Left ventricle myocardium inferior (tissue), 1 donor: ENCODE measurements around the gene AKT1S1. TPM values are rescaled to one million over a fixed set of nuclear protein-coding genes. Genes with fewer than 3 reads are reported as not detected.

ENCODE experiments used
- DNase-seq: peaks from one replicate; pipeline ENCODE4 v3.0.0-alpha.2; 2020
- H3K27ac ChIP-seq: fragments of 200-600 bp; replicated peaks from 2 replicates; pipeline ENCODE4 v1.8.0; 2021
- H3K27me3 ChIP-seq: fragments of 200-600 bp; 2 replicates; pipeline ENCODE4 v1.8.0; 2021; ENCODE audit warnings: low read depth
- H3K36me3 ChIP-seq: fragments of 200-600 bp; 2 replicates; pipeline ENCODE4 v1.8.0; 2021
- H3K4me1 ChIP-seq: fragments of 200-600 bp; 2 replicates; pipeline ENCODE4 v1.8.0; 2021
- H3K4me3 ChIP-seq: fragments of 200-600 bp; 2 replicates; pipeline ENCODE4 v1.8.0; 2021; ENCODE audit warnings: mild to moderate bottlenecking, moderate library complexity
- H3K9me3 ChIP-seq: fragments of 200-600 bp; replicated peaks from 2 replicates; pipeline ENCODE4 v1.8.0; 2021
- intact Hi-C: fragments of 100-400 bp; cut with micrococcal nuclease; formaldehyde crosslinking; loops from one replicate; pipeline ENCODE4 v1.11.0; 2022
- total RNA-seq: library from RNA; stranded (reverse); fragmentation: NEBNext Ultra II Directional; extraction: Animal tissue kit (Norgen Biotek cat#: 25700); gene quantifications from one replicate; pipeline ENCODE4 v1.2.1, GENCODE V29; 2021
- TF ChIP-seq, protein P1 (sequence below): fragments of 200-600 bp; IDR thresholded peaks from 2 replicates; pipeline ENCODE4 v1.8.0; 2021; ENCODE audit warnings: antibody characterized with exemption, mild to moderate bottlenecking, borderline replicate concordance
- donor health status: DM: no; HTN: yes; CAD: no; lungs with severe emphysema.

AKT1S1 gene
- total RNA-seq, 1 donor from 2014 or later, result 36.0 TPM

DNA sequence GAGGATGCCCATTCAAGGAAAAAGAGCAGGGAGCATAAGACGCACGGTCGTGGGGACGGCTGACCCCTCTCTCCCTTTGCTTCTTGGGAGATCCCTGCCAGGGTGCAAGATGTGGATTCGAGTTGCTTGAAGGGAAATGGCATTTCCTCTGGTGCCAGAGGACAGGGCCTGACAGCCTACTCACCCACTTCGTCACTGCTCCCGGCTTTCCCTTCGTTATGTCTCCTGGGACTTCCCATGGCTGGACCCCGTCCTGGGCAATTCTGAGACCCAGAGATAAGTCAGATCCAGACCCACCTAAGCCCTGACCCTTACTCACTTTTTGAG, 1.6 kb upstream of the AKT1S1 start:
- peaks cover 53% of the 10 kb centered on the region for H3K36me3 ChIP-seq

DNA sequence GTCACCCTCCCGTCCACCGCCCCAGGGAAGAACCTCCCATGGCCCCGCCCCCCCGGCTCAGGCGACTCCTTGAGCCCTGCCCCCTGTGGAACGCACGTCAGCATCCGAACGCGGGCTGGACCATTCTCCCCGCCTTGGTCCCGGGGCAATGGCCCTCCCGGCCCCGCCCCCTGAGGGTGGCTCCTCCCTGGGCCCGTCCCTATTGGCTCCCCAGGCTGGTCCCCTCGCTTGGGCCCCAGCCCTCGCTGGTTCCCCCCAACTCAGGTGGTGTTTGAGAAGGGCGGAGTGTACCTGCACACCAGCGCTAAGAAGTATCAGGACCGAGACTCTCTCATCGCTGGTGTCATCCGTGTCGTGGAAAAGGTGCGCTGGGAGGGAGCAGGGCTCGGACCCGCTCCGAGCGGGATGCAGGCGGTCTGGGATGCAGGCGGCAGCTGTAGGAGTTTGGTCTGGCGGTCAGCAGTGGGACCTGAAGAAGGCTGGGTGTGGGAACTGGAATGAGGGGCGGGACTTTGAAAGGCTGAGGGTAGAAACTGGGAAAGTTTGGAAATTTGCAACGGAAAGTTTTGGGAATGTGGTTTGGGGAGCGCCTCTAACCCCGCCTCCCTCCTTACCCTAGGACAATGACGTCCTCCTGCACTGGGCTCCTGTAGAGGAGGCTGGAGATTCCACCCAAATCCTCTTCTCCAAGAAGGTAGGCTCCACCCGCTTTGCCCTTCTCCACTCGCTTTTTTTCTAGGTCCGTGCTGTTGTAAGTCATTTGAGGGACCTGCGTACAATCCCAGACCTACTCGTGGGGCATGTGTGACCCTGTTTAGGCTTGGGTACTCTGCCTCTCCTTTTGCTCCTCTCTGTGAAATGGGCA, 956 bp upstream of the AKT1S1 start:
- Histone ChIP-seq H3K9me3 (no peaks in the 10 kb centered on the region), H3K4me1 (peaks cover 47% of the 10 kb centered on the region), H3K27ac (peak overlapping the region; percentile 99), H3K4me3 (peak overlapping the region; percentile 94), H3K36me3 (peaks cover 47% of the 10 kb centered on the region), H3K27me3 (no peaks in the 10 kb centered on the region)
- intact Hi-C loops, result no loop called here
- peak; percentile 99 for DNase-seq
- TF ChIP-seq, protein P1, sequence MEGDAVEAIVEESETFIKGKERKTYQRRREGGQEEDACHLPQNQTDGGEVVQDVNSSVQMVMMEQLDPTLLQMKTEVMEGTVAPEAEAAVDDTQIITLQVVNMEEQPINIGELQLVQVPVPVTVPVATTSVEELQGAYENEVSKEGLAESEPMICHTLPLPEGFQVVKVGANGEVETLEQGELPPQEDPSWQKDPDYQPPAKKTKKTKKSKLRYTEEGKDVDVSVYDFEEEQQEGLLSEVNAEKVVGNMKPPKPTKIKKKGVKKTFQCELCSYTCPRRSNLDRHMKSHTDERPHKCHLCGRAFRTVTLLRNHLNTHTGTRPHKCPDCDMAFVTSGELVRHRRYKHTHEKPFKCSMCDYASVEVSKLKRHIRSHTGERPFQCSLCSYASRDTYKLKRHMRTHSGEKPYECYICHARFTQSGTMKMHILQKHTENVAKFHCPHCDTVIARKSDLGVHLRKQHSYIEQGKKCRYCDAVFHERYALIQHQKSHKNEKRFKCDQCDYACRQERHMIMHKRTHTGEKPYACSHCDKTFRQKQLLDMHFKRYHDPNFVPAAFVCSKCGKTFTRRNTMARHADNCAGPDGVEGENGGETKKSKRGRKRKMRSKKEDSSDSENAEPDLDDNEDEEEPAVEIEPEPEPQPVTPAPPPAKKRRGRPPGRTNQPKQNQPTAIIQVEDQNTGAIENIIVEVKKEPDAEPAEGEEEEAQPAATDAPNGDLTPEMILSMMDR, result no peak

More for the DNA sequence above, 1.6 kb upstream of the AKT1S1 start:
- no peaks in the 10 kb centered on the region for H3K27me3 ChIP-seq
- H3K9me3 ChIP-seq, result no peaks in the 10 kb centered on the region
- intact Hi-C loops, result no loop called here
- H3K4me3 ChIP-seq, result peak overlapping the region; percentile 94
- TF ChIP-seq, protein P1, result no peak
- DNase-seq, result no peak
- peak overlapping the region; percentile 99 for H3K27ac ChIP-seq
- H3K4me1 ChIP-seq, result peaks cover 47% of the 10 kb centered on the region

DNA sequence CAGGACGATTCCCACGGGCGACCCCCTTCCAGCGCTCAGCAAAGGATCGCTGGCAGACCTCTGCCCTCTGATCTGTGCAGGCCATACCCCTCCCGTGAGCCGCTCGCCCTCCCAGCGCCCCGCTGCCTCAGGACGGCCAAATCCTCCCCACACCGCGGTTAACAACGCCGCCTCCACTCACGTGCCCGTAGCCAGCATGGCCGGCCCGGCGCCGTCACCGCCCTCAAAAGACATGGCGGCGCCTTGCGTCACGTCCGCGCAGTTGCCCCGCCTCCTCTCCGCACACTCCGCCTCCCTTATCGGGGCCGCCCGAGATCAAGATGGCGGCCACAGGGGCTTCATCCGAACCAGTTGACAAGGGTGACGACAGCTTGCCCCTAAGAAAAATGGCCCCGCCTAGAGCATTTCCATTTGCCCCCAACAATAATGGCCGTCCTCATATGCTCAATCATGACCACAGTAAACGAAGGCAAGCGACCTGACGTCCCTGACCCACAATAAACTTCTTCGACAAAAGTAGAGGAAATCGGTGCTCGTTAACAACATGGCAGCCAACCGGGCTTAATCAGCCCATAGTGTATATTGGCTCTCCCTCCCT, 634 bp downstream of the AKT1S1 start:
- no peaks in the 10 kb centered on the region for H3K9me3 ChIP-seq
- intact Hi-C loops, result no loop called here
- no peaks in the 10 kb centered on the region for H3K27me3 ChIP-seq
- peak; percentile 97 for DNase-seq
- H3K4me1 ChIP-seq, result peaks cover 44% of the 10 kb centered on the region
- peak overlapping the region; percentile 94 for H3K4me3 ChIP-seq
- TF ChIP-seq, protein P1, result no peak
- H3K27ac ChIP-seq, result peak overlapping the region; percentile 99
- H3K36me3 ChIP-seq, result peaks cover 31% of the 10 kb centered on the region

DNA sequence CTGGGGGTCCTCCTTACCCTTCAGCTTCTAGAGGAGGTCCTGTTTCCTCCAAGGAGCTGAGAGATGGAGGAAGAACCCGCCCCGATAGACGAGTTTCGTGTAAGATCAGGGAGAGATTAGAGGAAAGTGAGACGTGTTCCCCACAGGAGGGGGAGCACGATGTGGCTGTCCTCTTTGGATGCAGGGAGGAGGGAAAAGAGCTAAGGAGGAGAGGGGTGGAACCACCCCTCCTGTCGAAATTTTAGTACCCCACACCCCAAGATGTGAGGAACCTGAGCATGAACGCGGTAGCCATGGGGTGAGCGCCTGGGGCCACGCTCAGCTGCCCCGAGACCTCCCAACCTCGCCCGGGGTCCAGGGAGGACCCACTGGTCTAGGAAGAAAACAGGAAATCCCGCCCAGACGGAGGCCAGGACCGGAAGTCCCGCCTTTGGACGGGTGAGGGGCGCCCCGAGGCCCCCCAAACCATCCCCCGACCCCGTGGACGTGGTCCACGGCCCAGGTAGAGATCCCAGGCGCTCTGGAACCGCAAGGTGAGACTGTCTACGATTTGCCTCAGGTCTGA, 1.2 kb downstream of the AKT1S1 start:
- H3K27ac ChIP-seq, result peak overlapping the region; percentile 99
- intact Hi-C loops, result no loop called here
- no peaks in the 10 kb centered on the region for H3K9me3 ChIP-seq
- H3K27me3 ChIP-seq, result no peaks in the 10 kb centered on the region
- peaks cover 26% of the 10 kb centered on the region for H3K36me3 ChIP-seq
- peaks cover 46% of the 10 kb centered on the region for H3K4me1 ChIP-seq
- TF ChIP-seq, protein P1, result no peak
- peak; percentile 64 for DNase-seq
- peak overlapping the region; percentile 94 for H3K4me3 ChIP-seq

DNA sequence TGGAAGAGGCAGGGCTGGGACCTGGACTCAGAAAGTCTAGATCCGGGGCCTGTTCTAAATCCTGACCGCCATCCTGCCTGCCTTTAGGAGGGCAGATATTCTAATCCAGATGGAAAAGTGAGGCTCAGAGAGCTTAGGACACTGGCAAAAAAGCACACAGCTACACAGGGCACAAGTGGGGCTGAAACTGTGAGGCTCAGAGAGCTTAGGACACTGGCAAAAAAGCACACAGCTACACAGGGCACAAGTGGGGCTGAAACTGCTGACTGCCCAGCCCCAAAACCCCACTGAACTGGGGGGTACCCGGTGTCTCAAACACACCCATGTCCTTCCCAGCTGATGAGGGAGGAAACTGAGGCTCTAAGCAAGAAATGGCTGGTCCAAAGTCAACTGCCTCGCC, 2.0 kb downstream of the AKT1S1 start:
- intact Hi-C loops, result no loop called here
- H3K36me3 ChIP-seq, result peaks cover 18% of the 10 kb centered on the region
- TF ChIP-seq, protein P1, result no peak
- peaks cover 53% of the 10 kb centered on the region for H3K4me1 ChIP-seq
- H3K9me3 ChIP-seq, result no peaks in the 10 kb centered on the region
- peak overlapping the region; percentile 99 for H3K27ac ChIP-seq
- peak overlapping the region; percentile 94 for H3K4me3 ChIP-seq
- H3K27me3 ChIP-seq, result no peaks in the 10 kb centered on the region
- no peak for DNase-seq
